Osteoblast (primary cell): ENCODE results near the gene GCN1. TPM values are rescaled to one million over a fixed set of nuclear protein-coding genes. Genes with fewer than 3 reads are reported as not detected.

Experiments used
- DNase-seq: peaks from one replicate; pipeline ENCODE4 v3.0.0; 2011; ENCODE audit warnings: low spot score, mixed read lengths; ENCODE audit not compliant: insufficient read length; ENCODE audit errors: missing footprints
- H2AFZ ChIP-seq: 2 replicates; pipeline ENCODE4 v1.6.0; 2011; ENCODE audit warnings: mild to moderate bottlenecking, low read length
- H3K27ac ChIP-seq: 2 replicates; pipeline ENCODE4 v1.5.1; 2011; ENCODE audit warnings: mild to moderate bottlenecking, low read depth, low read length, moderate library complexity
- H3K27me3 ChIP-seq: 2 replicates; pipeline ENCODE4 v1.6.0; 2012; ENCODE audit warnings: mild to moderate bottlenecking, control low read depth, inconsistent platforms, low read length, moderate library complexity; ENCODE audit not compliant: insufficient read depth
- H3K36me3 ChIP-seq: 2 replicates; pipeline ENCODE4 v1.5.1; 2011; ENCODE audit warnings: mild to moderate bottlenecking, low read length, control low read depth, moderate library complexity; ENCODE audit not compliant: insufficient read depth
- H3K4me1 ChIP-seq: 2 replicates; pipeline ENCODE4 v1.5.1; 2011; ENCODE audit warnings: mild to moderate bottlenecking, low read length, control low read depth, moderate library complexity; ENCODE audit not compliant: insufficient read depth
- H3K4me2 ChIP-seq: 2 replicates; pipeline ENCODE4 v1.6.0; 2011; ENCODE audit warnings: mild to moderate bottlenecking, low read length; ENCODE audit not compliant: insufficient read depth
- H3K4me3 ChIP-seq: fragments of 200-600 bp; sonication (generic); 3 replicates; pipeline ENCODE4 v1.5.1; 2012; ENCODE audit warnings: mild to moderate bottlenecking, low read length, inconsistent platforms; ENCODE audit not compliant: insufficient read depth
- H3K79me2 ChIP-seq: 2 replicates; pipeline ENCODE4 v1.6.0; 2012; ENCODE audit warnings: mild to moderate bottlenecking, low read length, control low read depth, inconsistent platforms; ENCODE audit not compliant: insufficient read depth
- H3K9me3 ChIP-seq: 2 replicates; pipeline ENCODE4 v1.5.1; 2011; ENCODE audit warnings: low read depth, low read length, control low read depth
- H4K20me1 ChIP-seq: 2 replicates; pipeline ENCODE4 v1.6.0; 2012; ENCODE audit warnings: mild to moderate bottlenecking, low read length, control low read depth; ENCODE audit not compliant: insufficient read depth
- total RNA-seq: library from RNA; depleted of rRNA; stranded (reverse); fragments of >200 nt; gene quantifications from 2 replicates; pipeline ENCODE4 v1.2.3, GENCODE V29; 2012
- TF ChIP-seq, protein P1 (sequence below): IDR thresholded peaks from 2 replicates; pipeline ENCODE4 v1.5.1; 2011; ENCODE audit warnings: mild to moderate bottlenecking, low read depth, low read length, moderate library complexity; ENCODE audit errors: extremely low read depth

GCN1 gene, protein sequence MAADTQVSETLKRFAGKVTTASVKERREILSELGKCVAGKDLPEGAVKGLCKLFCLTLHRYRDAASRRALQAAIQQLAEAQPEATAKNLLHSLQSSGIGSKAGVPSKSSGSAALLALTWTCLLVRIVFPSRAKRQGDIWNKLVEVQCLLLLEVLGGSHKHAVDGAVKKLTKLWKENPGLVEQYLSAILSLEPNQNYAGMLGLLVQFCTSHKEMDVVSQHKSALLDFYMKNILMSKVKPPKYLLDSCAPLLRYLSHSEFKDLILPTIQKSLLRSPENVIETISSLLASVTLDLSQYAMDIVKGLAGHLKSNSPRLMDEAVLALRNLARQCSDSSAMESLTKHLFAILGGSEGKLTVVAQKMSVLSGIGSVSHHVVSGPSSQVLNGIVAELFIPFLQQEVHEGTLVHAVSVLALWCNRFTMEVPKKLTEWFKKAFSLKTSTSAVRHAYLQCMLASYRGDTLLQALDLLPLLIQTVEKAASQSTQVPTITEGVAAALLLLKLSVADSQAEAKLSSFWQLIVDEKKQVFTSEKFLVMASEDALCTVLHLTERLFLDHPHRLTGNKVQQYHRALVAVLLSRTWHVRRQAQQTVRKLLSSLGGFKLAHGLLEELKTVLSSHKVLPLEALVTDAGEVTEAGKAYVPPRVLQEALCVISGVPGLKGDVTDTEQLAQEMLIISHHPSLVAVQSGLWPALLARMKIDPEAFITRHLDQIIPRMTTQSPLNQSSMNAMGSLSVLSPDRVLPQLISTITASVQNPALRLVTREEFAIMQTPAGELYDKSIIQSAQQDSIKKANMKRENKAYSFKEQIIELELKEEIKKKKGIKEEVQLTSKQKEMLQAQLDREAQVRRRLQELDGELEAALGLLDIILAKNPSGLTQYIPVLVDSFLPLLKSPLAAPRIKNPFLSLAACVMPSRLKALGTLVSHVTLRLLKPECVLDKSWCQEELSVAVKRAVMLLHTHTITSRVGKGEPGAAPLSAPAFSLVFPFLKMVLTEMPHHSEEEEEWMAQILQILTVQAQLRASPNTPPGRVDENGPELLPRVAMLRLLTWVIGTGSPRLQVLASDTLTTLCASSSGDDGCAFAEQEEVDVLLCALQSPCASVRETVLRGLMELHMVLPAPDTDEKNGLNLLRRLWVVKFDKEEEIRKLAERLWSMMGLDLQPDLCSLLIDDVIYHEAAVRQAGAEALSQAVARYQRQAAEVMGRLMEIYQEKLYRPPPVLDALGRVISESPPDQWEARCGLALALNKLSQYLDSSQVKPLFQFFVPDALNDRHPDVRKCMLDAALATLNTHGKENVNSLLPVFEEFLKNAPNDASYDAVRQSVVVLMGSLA (N-terminal part only)
- total RNA-seq: 103 and 143 TPM in 2 replicates

DNA sequence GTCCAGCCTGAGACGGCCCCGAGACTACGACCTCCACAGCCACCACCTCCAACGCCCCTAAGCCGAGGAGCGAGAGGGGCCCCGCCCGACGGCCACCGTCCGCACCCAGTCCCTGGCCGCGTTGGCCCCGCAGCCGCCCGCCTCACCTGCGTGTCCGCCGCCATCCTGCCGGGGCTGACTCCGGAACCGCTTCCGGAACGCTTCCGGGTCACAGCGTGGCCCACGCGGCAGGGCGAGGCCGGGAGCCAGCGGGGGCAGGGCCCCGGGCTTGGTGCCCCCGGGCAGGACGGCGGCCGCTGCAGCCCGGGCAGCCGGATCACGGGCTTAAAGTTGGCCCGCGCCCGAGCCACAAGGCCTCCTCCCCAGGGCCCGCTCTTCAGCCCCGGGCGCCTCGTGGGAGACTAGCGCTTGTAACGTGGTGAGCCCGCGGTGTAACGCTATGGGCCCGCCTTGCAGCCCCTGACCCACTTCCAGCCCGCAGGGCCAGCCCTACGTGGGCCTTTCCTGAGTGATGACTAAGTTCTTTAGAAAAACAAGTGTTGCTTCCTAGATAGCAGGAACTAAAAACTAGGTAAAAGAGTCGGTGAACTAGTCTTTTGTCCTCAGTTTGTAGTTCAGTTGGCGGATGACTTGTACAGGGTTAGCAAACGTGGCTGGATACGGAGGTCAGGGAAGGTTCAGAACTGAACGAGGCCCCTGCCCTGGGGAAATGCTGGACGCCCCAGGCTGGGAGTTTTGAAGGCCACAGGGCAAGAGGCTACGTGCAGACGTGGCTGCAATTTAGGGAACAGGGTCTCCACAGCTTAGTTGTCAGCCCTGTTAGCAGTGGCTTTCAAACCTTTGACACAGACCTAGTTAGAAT is at the start of gene GCN1:
TSS of gene GCN1 (minus strand) at position 182 of the 862 bp plus-strand sequence. CDS start at position 164, 18 bp downstream.
- Histone ChIP-seq H3K9me3 (no peaks in the 10 kb centered on the region), H2AFZ (peak within 1 kb of the TSS; percentile 54), H3K79me2 (peaks cover 90% of the 10 kb centered on the region), H3K27ac (peak within 1 kb of the TSS; percentile 82), H3K4me1 (peaks cover 44% of the 10 kb centered on the region), H3K4me3 (peak within 1 kb of the TSS; percentile 90), H3K27me3 (no peaks in the 10 kb centered on the region), H4K20me1 (peaks cover 45% of the 10 kb centered on the region), H3K36me3 (peaks cover 56% of the 10 kb centered on the region), H3K4me2 (peak within 1 kb of the TSS; percentile 90)
- TF ChIP-seq, protein P1, sequence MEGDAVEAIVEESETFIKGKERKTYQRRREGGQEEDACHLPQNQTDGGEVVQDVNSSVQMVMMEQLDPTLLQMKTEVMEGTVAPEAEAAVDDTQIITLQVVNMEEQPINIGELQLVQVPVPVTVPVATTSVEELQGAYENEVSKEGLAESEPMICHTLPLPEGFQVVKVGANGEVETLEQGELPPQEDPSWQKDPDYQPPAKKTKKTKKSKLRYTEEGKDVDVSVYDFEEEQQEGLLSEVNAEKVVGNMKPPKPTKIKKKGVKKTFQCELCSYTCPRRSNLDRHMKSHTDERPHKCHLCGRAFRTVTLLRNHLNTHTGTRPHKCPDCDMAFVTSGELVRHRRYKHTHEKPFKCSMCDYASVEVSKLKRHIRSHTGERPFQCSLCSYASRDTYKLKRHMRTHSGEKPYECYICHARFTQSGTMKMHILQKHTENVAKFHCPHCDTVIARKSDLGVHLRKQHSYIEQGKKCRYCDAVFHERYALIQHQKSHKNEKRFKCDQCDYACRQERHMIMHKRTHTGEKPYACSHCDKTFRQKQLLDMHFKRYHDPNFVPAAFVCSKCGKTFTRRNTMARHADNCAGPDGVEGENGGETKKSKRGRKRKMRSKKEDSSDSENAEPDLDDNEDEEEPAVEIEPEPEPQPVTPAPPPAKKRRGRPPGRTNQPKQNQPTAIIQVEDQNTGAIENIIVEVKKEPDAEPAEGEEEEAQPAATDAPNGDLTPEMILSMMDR: no peak
- peak; percentile 94 for DNase-seq

DNA sequence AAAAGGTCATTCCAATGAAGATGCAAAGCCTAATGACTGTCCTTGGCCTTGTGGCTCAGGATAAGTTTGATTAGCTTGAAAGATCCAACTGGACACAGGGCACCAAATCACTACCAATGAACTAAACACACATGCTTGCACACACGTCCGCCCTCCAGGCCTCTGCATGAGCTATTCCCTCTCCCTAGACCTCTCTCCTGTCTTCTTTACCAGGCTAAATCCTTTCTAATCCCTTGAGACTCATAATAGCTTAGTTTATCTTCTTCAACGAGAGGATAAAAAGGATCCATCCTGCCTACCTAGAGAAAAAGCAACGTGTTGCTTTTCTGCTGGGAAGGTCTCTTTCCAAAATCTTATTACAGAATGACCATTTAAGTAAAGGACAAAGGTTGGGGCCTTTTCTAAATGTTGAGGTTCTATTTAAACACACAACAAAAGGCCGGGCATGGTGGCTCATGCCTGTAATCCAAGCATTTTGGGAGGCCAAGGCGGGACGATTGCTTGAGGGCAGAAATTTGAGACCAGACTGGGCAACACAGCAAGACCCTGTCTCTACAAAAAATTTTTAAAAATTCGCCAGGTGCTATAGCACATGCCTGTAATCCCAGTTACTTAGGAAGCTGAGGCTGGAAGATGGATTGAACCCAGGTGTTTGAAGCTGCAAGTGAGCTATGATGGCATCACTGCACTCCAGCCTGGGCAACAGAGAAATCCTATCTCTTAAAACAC is 48.6 kb upstream of the GCN1 start:
- Histone ChIP-seq H3K4me2 (no peak overlapping the region), H3K79me2 (peaks cover 94% of the 10 kb centered on the region), H3K36me3 (peaks cover 7% of the 10 kb centered on the region), H4K20me1 (peaks cover 49% of the 10 kb centered on the region), H3K4me3 (no peak overlapping the region), H3K4me1 (peaks cover 45% of the 10 kb centered on the region), H3K27ac (no peak overlapping the region), H2AFZ (no peak overlapping the region), H3K9me3 (no peaks in the 10 kb centered on the region), H3K27me3 (no peaks in the 10 kb centered on the region)
- TF ChIP-seq, protein P1: no peak
- DNase-seq: no peak

DNA sequence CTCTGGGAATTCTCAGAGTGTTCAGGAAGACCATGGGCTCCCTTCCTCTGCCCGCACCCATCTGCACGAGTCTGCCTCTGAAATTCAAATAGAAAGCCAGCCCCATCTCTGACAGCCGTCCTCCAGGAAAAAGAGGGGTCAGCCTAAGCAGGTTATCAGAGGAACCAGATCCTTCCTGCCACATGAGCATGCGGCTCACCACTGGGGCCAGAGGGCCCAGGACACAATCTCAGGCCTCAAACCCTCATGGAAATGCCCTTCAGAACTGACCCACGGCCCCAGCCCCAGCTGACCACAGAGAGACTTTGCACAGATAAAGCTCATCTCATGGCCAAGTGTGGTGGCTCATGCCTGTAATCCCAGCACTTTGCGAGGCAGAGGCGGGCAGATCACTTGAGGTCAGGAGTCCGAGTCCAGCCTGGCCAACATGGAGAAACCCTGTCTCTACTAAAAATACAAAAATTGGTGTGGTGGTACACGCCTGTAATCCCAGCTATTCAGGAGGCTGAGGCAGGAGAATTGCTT is 47.8 kb upstream of the GCN1 start:
- peaks cover 47% of the 10 kb centered on the region for H4K20me1 ChIP-seq
- H3K79me2 ChIP-seq: peaks cover 92% of the 10 kb centered on the region
- H3K27ac ChIP-seq: peak overlapping the region; percentile 12
- no peaks in the 10 kb centered on the region for H3K27me3 ChIP-seq
- H3K36me3 ChIP-seq: peaks cover 7% of the 10 kb centered on the region
- no peaks in the 10 kb centered on the region for H3K9me3 ChIP-seq
- TF ChIP-seq, protein P1: no peak
- no peak overlapping the region for H3K4me3 ChIP-seq
- no peak overlapping the region for H3K4me2 ChIP-seq
- peaks cover 45% of the 10 kb centered on the region for H3K4me1 ChIP-seq
- peak; percentile 8 for DNase-seq
- H2AFZ ChIP-seq: no peak overlapping the region
